Measurements from ENCODE around the gene GKN2. TPM values are rescaled to one million over a fixed set of nuclear protein-coding genes. Genes with fewer than 3 reads are reported as not detected.

Gene GKN2
- total and polyA plus RNA-seq, 9 of the 15 experiments (the other 6 are each of a cell fraction or from before 2014, with no cell fraction given), result not detected

GRCh38 chr2:68959001-68959400, 6.3 kb upstream of the GKN2 start:
- WGBS (ENCODE audit: insufficient coverage, low coverage, missing lambda C conversion rate), result 0% methylated on average over 1 of the region's 1 CpG
- Histone ChIP-seq H3K9me3 (replicated peaks; ENCODE audit: control insufficient read depth, insufficient read depth, low read depth, low read length) (no peaks in the 10 kb centered on the region), H4K20me1 (replicated peaks; ENCODE audit: control insufficient read depth, insufficient read depth, low read length) (no peaks in the 10 kb centered on the region), H3K27me3 (ENCODE audit: control insufficient read depth in 2 of 2, insufficient read depth in 2 of 2, low read length in 2 of 2) (0 out of 5 replicates have a peak, but pooled peaks cover 0 to 7% of the 10 kb centered on the region in 2 experiments), H3K9me1 (ENCODE audit: control insufficient read depth, insufficient read depth, low read length) (no peaks in the 10 kb centered on the region), H3K36me3 (ENCODE audit: control insufficient read depth, insufficient read depth, low read length) (no peaks in the 10 kb centered on the region), H3K4me1 (replicated peaks in 1 of 2; ENCODE audit: control insufficient read depth in 2 of 2, insufficient read depth in 2 of 2, low read length in 2 of 2) (no peaks in the 10 kb centered on the region), H3K79me2 (ENCODE audit: control insufficient read depth, insufficient read depth, low read length) (no peaks in the 10 kb centered on the region), H3K4me2 (ENCODE audit: insufficient read depth, low read length) (no peak overlapping the region), H3K9ac (ENCODE audit: insufficient read depth in 1 of 2, low read depth in 2 of 2, low read length in 2 of 2) (no peak overlapping the region), H3K4me3 (no peak overlapping the region), H3K27ac (ENCODE audit: extremely low read depth, low read depth, low read length) (no peak overlapping the region), H2AFZ (ENCODE audit: low read depth, low read length) (no peak overlapping the region)
- no TSS peak for BruUV-seq (replicated peaks)
- ATAC-seq (no peak), DNase-seq (ENCODE audit: extremely low read depth in 1 of 4, low spot score in 3 of 4) (no peak), FAIRE-seq (no peak)
- POLR2A ChIA-PET, result interaction anchor here (0.8 kb wide), 1 partner anchor 20 kb away, joined by 5 read pairs; no protein-coding TSS in a partner anchor
- in situ Hi-C loops (cut with MboI) (no loop called here), intact Hi-C loops (cut with micrococcal nuclease) (no loop called here)
- CTCF ChIA-PET (ENCODE audit: low intra/inter-chr PET ratio), result no interaction called here
- TF ChIP-seq ERF (CRISPR knock-in tag; IDR thresholded peaks at IDR 0.05) (no peak), NCOR1 (IDR thresholded peaks at IDR 0.05) (no peak), RBM14 (IDR thresholded peaks at IDR 0.05; ENCODE audit: borderline replicate concordance, insufficient read depth, low read depth, low read length) (no peak), CHD7 (IDR thresholded peaks at IDR 0.05; ENCODE audit: low read depth, low read length) (no peak), OTX1 (CRISPR knock-in tag; IDR thresholded peaks at IDR 0.05) (no peak), ZNF232 (CRISPR knock-in tag; IDR thresholded peaks at IDR 0.05) (no peak), ZNF444 (CRISPR knock-in tag; IDR thresholded peaks at IDR 0.05) (no peak), SNIP1 (IDR thresholded peaks at IDR 0.05; ENCODE audit: low read depth) (no peak), TGIF2 (CRISPR knock-in tag; IDR thresholded peaks at IDR 0.05) (no peak), HLTF (IDR thresholded peaks at IDR 0.05) (no peak), BACH1 (tag; IDR thresholded peaks at IDR 0.05) (no peak), MIER1 (IDR thresholded peaks at IDR 0.05; ENCODE audit: low read depth) (no peak), CAMTA2 (CRISPR knock-in tag; conservative IDR thresholded peaks at IDR 0.05) (no peak)
- TF ChIP-seq, protein P1, sequence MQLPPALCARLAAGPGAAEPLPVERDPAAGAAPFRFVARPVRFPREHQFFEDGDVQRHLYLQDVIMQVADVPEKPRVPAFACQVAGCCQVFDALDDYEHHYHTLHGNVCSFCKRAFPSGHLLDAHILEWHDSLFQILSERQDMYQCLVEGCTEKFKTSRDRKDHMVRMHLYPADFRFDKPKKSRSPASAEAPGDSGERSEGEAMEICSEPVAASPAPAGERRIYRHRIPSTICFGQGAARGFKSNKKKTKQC (CRISPR knock-in tag; IDR thresholded peaks at IDR 0.05), result no peak

Data from K562 (cell line).